ENCODE measurements around the gene ASCC1. TPM values are rescaled to one million over a fixed set of nuclear protein-coding genes. Genes with fewer than 3 reads are reported as not detected.

The ASCC1 gene
- total and polyA plus RNA-seq, 2 of the 13 experiments (the other 11 are each of a cell fraction or from before 2014, with no cell fraction given): 21.6 to 30.1 TPM

- BruUV-seq (replicated peaks): no TSS peak
- ChIA-PET POLR2A (no interaction called here), CTCF (ENCODE audit: low intra/inter-chr PET ratio, low total read pairs) (no interaction called here)
- intact Hi-C loops (cut with micrococcal nuclease; ENCODE audit: unreplicated experiment): loop anchor here (10.0 kb wide), 1 partner anchor 72 kb away; no protein-coding TSS in a partner anchor
- Histone ChIP-seq H4K20me1 (ENCODE audit: insufficient read depth, low read length) (no peaks in the 10 kb centered on the region), H3K27ac (ENCODE audit: extremely low read length, insufficient read depth, low read length) (no peak overlapping the region), H3K9ac (ENCODE audit: insufficient read depth, low read depth, low read length) (no peak overlapping the region), H3K4me2 (ENCODE audit: low read depth, low read length) (no peak overlapping the region), H3K4me1 (ENCODE audit: insufficient read depth, low read length) (peaks cover 16% of the 10 kb centered on the region), H3K9me3 (ENCODE audit: low read length) (no peaks in the 10 kb centered on the region), H3K36me3 (replicated peaks in 1 of 2; ENCODE audit: control insufficient read depth in 1 of 2, insufficient read depth in 2 of 2, low read length in 2 of 2) (peaks cover 4 to 16% of the 10 kb centered on the region in 2 experiments; a peak in 3 of 5 replicates), H3K4me3 (replicated peaks in 1 of 3; ENCODE audit: insufficient read depth in 1 of 3, low read depth in 2 of 3, low read length in 3 of 3) (no peak overlapping the region), H2AFZ (ENCODE audit: low read length) (no peak overlapping the region), H3K79me2 (ENCODE audit: insufficient read depth, low read length) (no peaks in the 10 kb centered on the region), H3K27me3 (ENCODE audit: control insufficient read depth in 1 of 2, insufficient read depth in 2 of 2, low read length in 2 of 2) (no peaks in the 10 kb centered on the region)
- no peak for TF ChIP-seq KMT2A (CRISPR knock-in tag; IDR thresholded peaks at IDR 0.05)
- TF ChIP-seq CAMTA2 (CRISPR knock-in tag; IDR thresholded peaks at IDR 0.05; ENCODE audit: borderline replicate concordance): no peak
- no peak for TF ChIP-seq ZNF414 (CRISPR knock-in tag; IDR thresholded peaks at IDR 0.05)
- TF ChIP-seq NCOA1 (CRISPR knock-in tag; IDR thresholded peaks at IDR 0.05): no peak
- no peak for TF ChIP-seq ZNF446 (CRISPR knock-in tag; IDR thresholded peaks at IDR 0.05)
- no peak for TF ChIP-seq ZNF430 (CRISPR knock-in tag; IDR thresholded peaks at IDR 0.05)
- TF ChIP-seq ZNF232 (CRISPR knock-in tag; IDR thresholded peaks at IDR 0.05; ENCODE audit: borderline replicate concordance): no peak
- no peak for TF ChIP-seq ZMYM4 (CRISPR knock-in tag; IDR thresholded peaks at IDR 0.05)
- FAIRE-seq (no peak), DNase-seq (ENCODE audit: low spot score) (no peak), ATAC-seq (no peak)
- in situ Hi-C loops (cut with HindIII; ENCODE audit: extremely low pct_ligation_motif_present, low pct_unique_long_range_greater_than_20kb): no loop called here
- WGBS (ENCODE audit: low lambda C conversion rate): 100% methylated on average over 2 of the region's 2 CpGs
These were observed 39.4 kb downstream of the ASCC1 start for GRCh38 chr10:72176701-72177100.

DNA sequence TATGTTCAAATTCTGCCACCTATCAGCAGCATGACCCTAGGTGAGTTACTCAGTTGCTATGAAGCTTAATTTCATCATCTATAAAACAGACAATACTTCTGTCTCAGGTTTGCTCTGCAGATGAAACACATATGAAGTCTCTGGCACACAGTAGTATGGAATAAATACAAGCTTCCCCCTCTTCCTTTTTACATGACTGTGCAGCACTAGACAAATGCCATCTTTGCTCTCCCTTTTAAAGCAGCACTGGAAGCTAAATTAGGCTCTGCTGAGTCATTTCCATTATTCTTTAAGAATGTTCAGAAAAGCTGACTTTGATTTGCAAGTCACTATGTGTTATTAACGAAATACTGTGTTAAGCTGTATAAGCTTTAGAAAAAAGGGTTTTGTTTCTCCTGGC lies 40.9 kb downstream of the ASCC1 start:
- ATAC-seq (no peak), DNase-seq (ENCODE audit: low spot score) (no peak), FAIRE-seq (no peak)
- H3K36me3 ChIP-seq (replicated peaks in 1 of 2; ENCODE audit: control insufficient read depth in 1 of 2, insufficient read depth in 2 of 2, low read length in 2 of 2): peaks cover 4 to 16% of the 10 kb centered on the region in 2 experiments; a peak in 3 of 5 replicates
- H3K9ac ChIP-seq (ENCODE audit: insufficient read depth, low read depth, low read length): no peak overlapping the region
- WGBS (ENCODE audit: low lambda C conversion rate): 84% methylated on average over 1 of the region's 1 CpG
- H3K4me2 ChIP-seq (ENCODE audit: low read depth, low read length): no peak overlapping the region
- ChIA-PET CTCF (ENCODE audit: low intra/inter-chr PET ratio, low total read pairs) (no interaction called here), POLR2A (interaction anchor here (1.7 to 2.1 kb wide), 2 partner anchors 41 to 98 kb away, joined by 7 read pairs; partner anchors contain the start of genes ANAPC16 and ASCC1)
- TF ChIP-seq RFX1 (IDR thresholded peaks at IDR 0.05) (no peak), MEF2D (CRISPR knock-in tag; IDR thresholded peaks at IDR 0.05) (no peak), NR0B2 (CRISPR knock-in tag; IDR thresholded peaks at IDR 0.05) (no peak), SP2 (CRISPR knock-in tag; IDR thresholded peaks at IDR 0.05) (no peak), PREB (CRISPR knock-in tag; IDR thresholded peaks at IDR 0.05) (no peak), SMAD3 (CRISPR knock-in tag; IDR thresholded peaks at IDR 0.05) (no peak), EED (CRISPR knock-in tag; IDR thresholded peaks at IDR 0.05) (no peak)
- H3K27me3 ChIP-seq (ENCODE audit: control insufficient read depth in 1 of 2, insufficient read depth in 2 of 2, low read length in 2 of 2): no peaks in the 10 kb centered on the region
- H3K9me3 ChIP-seq (ENCODE audit: low read length): no peaks in the 10 kb centered on the region
- intact Hi-C loops (cut with micrococcal nuclease; ENCODE audit: unreplicated experiment) (loop anchor here (10.0 kb wide), 1 partner anchor 70 kb away; no protein-coding TSS in a partner anchor), in situ Hi-C loops (cut with HindIII; ENCODE audit: extremely low pct_ligation_motif_present, low pct_unique_long_range_greater_than_20kb) (no loop called here)
- peaks cover 29% of the 10 kb centered on the region for H3K4me1 ChIP-seq (ENCODE audit: insufficient read depth, low read length)
- H4K20me1 ChIP-seq (ENCODE audit: insufficient read depth, low read length): no peaks in the 10 kb centered on the region
- no TSS peak for BruUV-seq (replicated peaks)
- no peaks in the 10 kb centered on the region for H3K79me2 ChIP-seq (ENCODE audit: insufficient read depth, low read length)
- H3K4me3 ChIP-seq (replicated peaks in 1 of 3; ENCODE audit: insufficient read depth in 1 of 3, low read depth in 2 of 3, low read length in 3 of 3): no peak overlapping the region
- no peak overlapping the region for H3K27ac ChIP-seq (ENCODE audit: extremely low read length, insufficient read depth, low read length)
- H2AFZ ChIP-seq (ENCODE audit: low read length): no peak overlapping the region

Measured in HepG2 (cell line).